ENCODE data around the gene SLC22A31.
"Not testable (repeated sequence)": the region's sequence is repeated elsewhere in the genome, so short reads cannot be mapped to it uniquely, and the experiment has no call there.

Gene SLC22A31

GRCh38 chr16:89192956-89193575 lies 7.3 kb downstream of the SLC22A31 start:
- DNase-seq: peak; percentile 59

DNA sequence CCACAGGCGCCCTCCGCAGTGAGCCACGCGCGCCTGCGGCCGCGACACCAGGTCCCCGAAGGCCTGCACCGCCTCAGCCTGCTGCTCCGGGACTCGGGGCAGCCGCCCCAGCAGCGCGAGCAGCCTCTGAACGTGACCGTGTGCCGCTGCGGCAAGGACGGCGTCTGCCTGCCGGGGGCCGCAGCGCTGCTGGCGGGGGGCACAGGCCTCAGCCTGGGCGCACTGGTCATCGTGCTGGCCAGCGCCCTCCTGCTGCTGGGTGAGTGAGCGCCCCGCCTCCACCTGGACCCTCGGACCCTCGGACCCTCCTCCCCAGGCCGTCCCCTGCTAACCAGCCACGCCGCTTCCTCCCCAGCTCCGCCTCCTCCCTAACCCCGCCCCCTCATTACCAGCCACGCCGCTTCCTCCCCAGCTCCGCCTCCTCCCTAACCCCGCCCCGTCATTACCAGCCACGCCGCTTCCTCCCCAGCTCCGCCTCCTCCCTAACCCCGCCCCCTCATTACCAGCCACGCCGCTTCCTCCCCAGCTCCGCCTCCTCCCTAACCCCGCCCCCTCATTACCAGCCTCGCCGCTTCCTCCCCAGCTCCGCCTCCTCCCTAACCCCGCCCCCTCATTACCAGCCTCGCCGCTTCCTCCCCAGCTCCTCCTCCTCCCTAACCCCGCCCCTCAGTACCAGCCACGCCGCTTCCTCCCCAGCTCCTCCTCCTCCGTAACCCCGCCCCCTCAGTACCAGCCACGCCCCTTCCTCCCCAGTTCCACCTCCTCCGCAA lies 8.0 kb downstream of the SLC22A31 start:
- peak; percentile 40 for DNase-seq

DNA sequence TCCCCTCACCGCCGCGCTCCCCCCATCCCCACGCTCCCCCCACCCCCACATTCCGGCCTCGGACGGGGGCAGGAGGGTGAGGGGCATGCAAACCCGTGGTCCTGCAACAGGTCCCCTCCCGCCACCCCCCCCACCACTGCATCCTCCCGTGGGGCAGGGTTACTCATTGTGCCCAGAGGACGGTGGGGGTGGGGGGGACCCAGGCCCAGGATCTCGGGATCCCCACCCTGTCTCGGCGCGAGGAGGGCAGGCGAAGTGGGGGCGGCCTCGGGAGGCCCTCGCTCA lies 8.5 kb downstream of the SLC22A31 start:
- DNase-seq: no peak

GRCh38 chr16:89191033-89191900 lies 9.1 kb downstream of the SLC22A31 start:
- no peak for DNase-seq

DNA sequence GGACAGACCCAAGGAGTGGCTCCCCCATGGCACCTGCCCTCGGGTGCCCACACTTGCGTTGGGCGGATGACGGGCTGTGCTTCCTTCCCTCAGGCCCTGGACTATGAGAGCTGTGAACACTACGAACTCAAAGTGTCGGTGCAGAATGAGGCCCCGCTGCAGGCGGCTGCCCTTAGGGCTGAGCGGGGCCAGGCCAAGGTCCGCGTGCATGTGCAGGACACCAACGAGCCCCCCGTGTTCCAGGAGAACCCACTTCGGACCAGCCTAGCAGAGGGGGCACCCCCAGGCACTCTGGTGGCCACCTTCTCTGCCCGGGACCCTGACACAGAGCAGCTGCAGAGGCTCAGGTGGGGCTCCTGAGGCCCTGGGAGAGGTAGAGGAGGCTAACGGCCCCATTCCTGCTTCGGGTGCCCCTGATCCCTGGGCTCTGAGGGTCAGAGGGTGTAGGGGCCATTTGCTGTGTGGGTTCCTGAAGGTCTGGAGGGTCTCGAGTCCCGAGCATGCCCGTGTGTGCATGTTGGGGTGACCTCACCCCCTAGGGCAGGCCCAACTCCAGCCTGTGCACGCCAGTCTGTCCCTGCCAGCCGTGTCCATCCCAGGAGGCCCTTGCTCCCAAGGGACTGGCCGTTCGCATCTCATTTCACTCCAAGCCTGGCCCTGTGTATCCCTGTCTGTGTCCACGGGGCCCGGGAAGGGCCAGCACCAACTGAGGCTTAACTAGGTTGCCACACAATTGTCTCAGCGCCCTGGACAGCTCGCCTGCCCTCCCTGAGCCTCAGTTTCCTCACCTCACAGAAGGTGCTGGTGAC lies 10.0 kb downstream of the SLC22A31 start:
- DNase-seq: no peak

DNA sequence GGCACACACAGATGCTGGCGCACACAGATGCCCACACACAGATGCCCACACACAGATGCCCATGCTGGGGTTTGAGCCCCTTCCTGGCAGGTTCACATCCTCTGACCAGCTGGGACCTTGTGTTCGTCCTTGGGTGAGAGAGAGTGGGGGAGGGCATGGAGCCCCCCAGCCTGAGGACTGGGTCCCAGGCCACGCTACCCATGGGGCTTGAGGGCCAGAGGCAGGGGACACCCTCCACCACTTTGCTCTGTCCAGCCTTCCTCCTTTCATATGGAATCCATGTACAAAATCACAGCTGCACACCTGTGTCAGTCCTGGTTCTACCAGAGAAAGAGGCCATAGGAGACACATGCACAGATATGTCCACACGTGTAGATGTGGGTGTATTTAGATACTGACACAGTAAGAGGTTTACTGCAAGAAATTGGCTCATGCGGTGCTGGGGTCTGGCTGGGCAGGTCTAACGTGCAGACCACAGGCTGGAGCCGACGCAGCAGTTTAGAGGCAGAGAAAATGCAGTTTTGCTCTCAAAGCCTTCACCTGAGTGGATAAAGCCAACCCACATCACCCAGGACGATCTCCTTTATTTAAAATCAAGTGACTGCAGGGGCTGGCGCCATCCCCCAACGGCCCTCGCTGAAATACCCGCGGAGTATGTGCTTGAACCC lies 10.8 kb downstream of the SLC22A31 start:
- DNase-seq: no peak

GRCh38 chr16:89188471-89189357 lies 11.6 kb downstream of the SLC22A31 start:
- not testable (repeated sequence) for DNase-seq

DNA sequence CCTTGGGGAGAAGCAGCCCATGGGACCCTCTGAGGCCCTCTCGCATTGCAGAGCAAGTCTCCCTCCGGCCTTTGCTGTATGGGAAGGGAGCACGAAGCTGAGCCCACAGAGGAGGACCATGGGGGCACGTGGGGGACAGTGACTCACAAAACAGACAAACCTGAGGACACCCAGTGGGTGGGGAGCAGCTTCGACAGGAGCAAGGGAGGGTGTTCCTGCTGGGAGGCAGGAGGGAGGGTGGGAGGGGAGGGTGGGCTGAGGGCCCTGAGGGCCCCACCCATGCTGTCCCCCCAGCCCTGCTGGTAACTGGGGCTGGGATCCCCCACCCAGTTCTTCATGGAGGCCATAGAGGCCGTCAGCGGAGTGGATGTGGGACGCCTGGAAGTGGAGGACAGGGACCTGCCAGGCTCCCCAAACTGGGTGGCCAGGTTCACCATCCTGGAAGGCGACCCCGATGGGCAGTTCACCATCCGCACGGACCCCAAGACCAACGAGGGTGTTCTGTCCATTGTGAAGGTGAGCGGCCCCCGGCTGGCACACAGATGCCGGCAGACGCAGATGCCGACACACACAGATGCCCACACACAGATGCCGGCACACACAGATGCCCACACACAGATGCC lies 12.5 kb downstream of the SLC22A31 start:
- DNase-seq: no peak

- peak; percentile 49 for DNase-seq
Observed at GRCh38 chr16:89187032-89187769, 13.1 kb downstream of the SLC22A31 start.

- DNase-seq: not testable (repeated sequence)
Observed at GRCh38 chr16:89186593-89187031, 13.7 kb downstream of the SLC22A31 start.

DNA sequence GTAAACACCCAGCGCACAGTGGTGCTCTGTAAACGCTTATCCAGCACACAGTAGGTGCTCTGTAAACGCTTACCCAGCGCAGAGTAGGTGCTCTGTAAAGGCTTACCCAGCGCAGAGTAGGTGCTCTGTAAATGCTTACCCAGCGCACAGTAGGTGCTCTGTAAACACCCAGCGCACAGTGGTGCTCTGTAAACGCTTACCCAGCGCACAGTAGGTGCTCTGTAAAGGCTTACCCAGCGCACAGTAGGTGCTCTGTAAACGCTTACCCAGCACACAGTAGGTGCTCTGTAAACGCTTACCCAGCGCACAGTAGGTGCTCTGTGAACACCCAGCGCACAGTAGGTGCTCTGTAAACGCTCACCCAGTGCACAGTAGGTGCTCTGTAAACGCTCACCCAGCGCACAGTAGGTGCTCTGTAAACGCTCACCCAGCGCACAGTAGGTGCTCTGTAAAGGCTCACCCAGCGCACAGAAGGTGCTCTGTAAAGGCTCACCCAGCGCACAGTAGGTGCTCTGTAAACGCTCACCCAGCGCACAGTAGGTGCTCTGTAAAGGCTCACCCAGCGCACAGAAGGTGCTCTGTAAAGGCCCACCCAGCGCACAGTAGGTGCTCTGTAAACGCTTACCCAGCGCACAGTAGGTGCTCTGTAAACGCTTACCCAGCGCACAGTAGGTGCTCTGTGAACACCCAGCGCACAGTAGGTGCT lies 14.3 kb downstream of the SLC22A31 start:
- DNase-seq: not testable (repeated sequence)

DNA sequence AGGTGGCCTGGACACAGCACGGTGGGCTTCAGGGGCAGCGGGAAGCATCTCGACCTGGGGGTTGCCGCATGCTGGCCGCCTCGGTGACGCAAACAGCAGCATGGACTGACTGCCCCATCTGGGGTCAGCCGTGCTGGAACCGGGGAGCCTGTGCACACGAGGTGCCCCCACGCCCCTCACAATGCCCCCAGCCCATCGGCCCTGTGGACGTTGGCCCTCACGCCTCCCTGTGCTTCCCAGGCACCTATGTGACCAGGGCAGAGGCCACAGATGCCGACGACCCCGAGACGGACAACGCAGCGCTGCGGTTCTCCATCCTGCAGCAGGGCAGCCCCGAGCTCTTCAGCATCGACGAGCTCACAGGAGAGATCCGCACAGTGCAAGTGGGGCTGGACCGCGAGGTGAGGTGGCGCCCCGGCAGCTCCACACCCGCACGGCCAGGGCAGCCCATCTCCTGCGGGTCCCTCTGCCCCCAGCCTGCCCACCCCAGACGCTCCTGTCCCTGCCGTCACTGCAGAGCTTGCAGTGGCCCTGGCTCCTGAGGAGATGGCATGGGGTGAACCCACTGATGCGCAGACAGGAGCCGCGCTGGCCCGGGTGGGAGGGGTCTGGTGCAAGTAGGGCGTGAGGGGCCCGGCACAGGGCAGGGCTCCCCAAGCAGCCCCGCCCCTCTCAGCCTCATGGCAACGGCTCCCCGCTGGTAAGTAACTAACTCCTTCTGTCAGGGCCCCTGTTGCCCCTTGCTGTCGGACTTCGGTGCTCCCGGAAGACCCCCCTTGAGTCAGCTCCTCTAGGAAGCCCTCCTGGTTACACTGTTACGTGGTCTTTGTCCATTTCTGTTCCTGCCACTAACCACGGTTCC lies 15.2 kb downstream of the SLC22A31 start:
- DNase-seq: no peak

GRCh38 chr16:89184677-89184932 lies 15.7 kb downstream of the SLC22A31 start:
- DNase-seq: no peak

- DNase-seq: no peak
Observed at GRCh38 chr16:89183975-89184676, 16.2 kb downstream of the SLC22A31 start.

GRCh38 chr16:89183463-89183862 lies 16.9 kb downstream of the SLC22A31 start:
- DNase-seq: no peak

DNA sequence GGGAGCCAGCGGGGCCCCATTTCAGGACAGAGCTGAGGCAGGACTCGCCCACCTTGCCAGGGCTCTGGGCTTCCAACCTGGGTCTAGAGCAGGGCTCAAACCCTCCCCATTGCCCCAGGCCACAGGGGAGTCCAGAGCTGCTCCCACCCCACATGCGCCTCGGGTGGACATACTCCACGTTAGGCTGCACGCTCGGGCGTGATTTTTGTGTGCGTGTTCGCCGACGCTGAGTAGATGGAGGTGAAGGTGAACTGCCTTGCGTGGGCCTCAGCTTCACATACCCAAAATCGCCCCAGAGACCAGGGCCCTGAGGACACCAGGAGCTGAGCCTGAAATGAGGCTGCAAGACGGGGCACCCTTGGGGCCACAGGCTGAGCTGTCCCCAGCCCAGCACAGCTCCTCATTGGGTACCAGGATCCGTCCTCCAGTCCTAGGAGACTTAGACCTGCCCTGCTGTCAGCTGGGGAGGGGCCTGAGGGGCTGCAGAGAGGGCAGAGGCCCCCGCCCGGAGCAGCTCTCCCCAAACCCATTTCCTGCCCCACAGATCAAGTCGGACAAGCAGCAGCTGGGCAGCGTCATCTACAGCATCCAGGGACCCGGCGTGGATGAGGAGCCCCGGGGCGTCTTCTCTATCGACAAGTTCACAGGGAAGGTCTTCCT lies 20.6 kb downstream of the SLC22A31 start:
- no peak for DNase-seq

DNA sequence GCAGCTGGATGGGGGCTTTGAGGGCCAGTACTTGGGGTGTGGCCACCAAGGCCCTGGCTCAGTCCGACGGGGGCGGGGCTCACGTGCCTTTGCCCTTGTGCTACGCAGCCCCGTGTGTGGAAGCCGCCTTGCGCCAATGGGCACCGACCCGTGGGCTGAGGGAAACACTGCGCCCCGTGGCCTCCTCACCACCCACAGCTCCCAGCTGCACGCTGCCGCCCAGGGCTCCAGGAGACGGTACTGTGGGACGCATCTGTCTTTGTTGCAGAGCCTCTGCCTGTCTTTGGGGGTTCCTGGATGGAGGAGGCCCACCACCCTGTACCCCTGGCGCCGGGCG lies 21.2 kb downstream of the SLC22A31 start:
- DNase-seq: no peak
